K562 (cell line): Measurements from ENCODE around the gene RYR1. TPM values are rescaled to one million over a fixed set of nuclear protein-coding genes. Genes with fewer than 3 reads are reported as not detected.

Source experiments
- CTBP1 ChIP-seq: fragments of 450-650 bp; IDR thresholded peaks from 2 replicates; pipeline ENCODE4 v1.6.1; 2016; ENCODE audit warnings: borderline replicate concordance
- EHMT2 ChIP-seq: fragments of 450-650 bp; IDR thresholded peaks from 2 replicates; pipeline ENCODE4 v1.6.1; 2018; ENCODE audit warnings: antibody characterized with exemption
- FIP1L1 ChIP-seq: fragments of 200-400 bp; formaldehyde crosslinking; IDR thresholded peaks from 2 replicates; pipeline ENCODE4 v1.6.1; 2018; ENCODE audit warnings: mild to moderate bottlenecking, low read depth, low read length; ENCODE audit not compliant: poor library complexity, severe bottlenecking
- KDM4B ChIP-seq, 2 experiments: fragments of 450-650 bp in 1 of 2; sonication (generic) in 1 of 2; IDR thresholded peaks; 2 replicates each; pipeline ENCODE4 v1.6.1; 2016 to 2017; ENCODE audit warnings: borderline replicate concordance in 2 of 2, antibody characterized with exemption in 1 of 2, low read depth in 1 of 2, mild to moderate bottlenecking in 1 of 2
- KLF16 ChIP-seq: IDR thresholded peaks from 2 replicates; pipeline ENCODE4 v1.6.1; 2016; ENCODE audit warnings: antibody characterized with exemption
- MNT ChIP-seq, 2 experiments: fragments of 450-650 bp; conservative IDR thresholded peaks; 2 replicates each; pipeline ENCODE4 v1.6.1; 2017; ENCODE audit warnings: mild to moderate bottlenecking in 2 of 2, moderate library complexity in 2 of 2
- PHF8 ChIP-seq: fragments of 200-600 bp; sonication (generic); IDR thresholded peaks from 2 replicates; pipeline ENCODE4 v1.6.1; 2012; ENCODE audit warnings: mixed run types, mild to moderate bottlenecking, inconsistent platforms, low read length, moderate library complexity, borderline replicate concordance
- SMC3 ChIP-seq: conservative IDR thresholded peaks from 2 replicates; pipeline ENCODE4 v1.6.1; 2011; ENCODE audit warnings: low read depth, low read length, improper control_type of control experiment; ENCODE audit not compliant: insufficient read depth
- UBTF ChIP-seq, 2 experiments: IDR thresholded peaks; 2 replicates each; pipeline ENCODE4 v1.6.1; 2012; ENCODE audit warnings: improper control_type of control experiment in 2 of 2, low read depth in 2 of 2, low read length in 2 of 2, borderline replicate concordance in 1 of 2
- polyA plus RNA-seq, 8 experiments: library from polyadenylated mRNA; depleted of rRNA in 4 of 8; stranded (reverse) in 5 of 8; unstranded in 3 of 8; fragments of >200 nt; fragmentation: Nextera tagmentation in 2 of 8; fragmentation: Illumina TruSeq in 1 of 8; extraction: Ambion mirVana in 2 of 8; extraction: Trizol in 1 of 8; gene quantifications; 2 replicates each; pipeline versions ENCODE4 v1.2.1 to v1.2.3, GENCODE V29; 2011 to 2014; ENCODE audit warnings: inconsistent platforms in 1 of 8, missing spikeins in 1 of 8
- total RNA-seq, 7 experiments: library from RNA; depleted of rRNA in 6 of 7; stranded (reverse); fragments of >200 nt in 6 of 7; fragmentation: Illumina TruSeq in 2 of 7; extraction: Trizol in 2 of 7; gene quantifications; 2 replicates each; pipeline versions ENCODE4 v1.2.1 to v1.2.3, GENCODE V29; 2011 to 2021; ENCODE audit warnings: low replicate concordance in 1 of 7
- TF ChIP-seq, protein P1 (sequence below): fragments of 250-450 bp; sonication (Bioruptor Pico); IDR thresholded peaks from 2 replicates; pipeline ENCODE4 v1.9.0; 2021; ENCODE audit warnings: mild to moderate bottlenecking, inconsistent platforms

The RYR1 gene
- total and polyA plus RNA-seq, 9 of the 15 experiments (the other 6 are each of a cell fraction or from before 2014, with no cell fraction given), result 0.11 to 7.4 (median 3.7) TPM

DNA sequence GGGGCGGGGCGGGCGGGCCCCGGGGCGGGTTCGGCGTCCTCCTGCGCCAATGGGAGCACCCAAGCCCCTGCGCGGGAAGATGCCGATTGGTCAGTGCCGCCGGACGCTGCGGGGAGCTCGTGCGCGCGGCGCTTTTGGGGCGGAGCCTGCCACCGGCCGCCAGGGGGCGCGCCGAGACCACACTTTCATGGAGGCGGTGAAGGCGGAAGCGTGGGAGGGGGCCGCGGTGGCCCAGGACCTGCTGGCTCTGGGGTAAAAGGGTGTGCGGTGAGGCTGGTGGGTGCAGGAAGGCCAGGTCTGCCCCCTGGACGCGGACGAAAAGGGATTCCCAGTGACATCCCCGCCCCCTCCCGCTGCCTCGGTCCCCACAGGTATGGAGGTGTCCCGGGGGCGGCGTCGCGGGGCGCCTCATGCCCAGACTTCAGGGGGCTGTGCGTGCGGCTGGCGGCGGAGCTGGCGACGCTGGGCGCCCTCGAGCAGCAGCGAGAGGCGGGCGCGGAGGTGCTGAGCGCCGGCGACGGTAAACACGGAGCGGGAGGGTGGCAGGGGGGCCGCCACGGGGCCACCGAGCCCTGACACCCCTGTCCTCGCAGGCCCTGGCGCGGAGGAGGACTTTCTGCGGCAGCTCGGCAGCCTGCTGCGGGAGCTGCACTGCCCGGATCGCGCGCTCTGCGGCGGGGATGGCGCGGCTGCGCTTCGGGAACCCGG is 30.4 kb upstream of the RYR1 start, which contains the start of gene FAM98C (continued):
- TF ChIP-seq, protein P1, sequence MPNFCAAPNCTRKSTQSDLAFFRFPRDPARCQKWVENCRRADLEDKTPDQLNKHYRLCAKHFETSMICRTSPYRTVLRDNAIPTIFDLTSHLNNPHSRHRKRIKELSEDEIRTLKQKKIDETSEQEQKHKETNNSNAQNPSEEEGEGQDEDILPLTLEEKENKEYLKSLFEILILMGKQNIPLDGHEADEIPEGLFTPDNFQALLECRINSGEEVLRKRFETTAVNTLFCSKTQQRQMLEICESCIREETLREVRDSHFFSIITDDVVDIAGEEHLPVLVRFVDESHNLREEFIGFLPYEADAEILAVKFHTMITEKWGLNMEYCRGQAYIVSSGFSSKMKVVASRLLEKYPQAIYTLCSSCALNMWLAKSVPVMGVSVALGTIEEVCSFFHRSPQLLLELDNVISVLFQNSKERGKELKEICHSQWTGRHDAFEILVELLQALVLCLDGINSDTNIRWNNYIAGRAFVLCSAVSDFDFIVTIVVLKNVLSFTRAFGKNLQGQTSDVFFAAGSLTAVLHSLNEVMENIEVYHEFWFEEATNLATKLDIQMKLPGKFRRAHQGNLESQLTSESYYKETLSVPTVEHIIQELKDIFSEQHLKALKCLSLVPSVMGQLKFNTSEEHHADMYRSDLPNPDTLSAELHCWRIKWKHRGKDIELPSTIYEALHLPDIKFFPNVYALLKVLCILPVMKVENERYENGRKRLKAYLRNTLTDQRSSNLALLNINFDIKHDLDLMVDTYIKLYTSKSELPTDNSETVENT (CRISPR knock-in tag), result 0 out of 2 replicates have a peak, but pooled peaks have one; percentile 21
- TF ChIP-seq FIP1L1, result peak; percentile 96
- TF ChIP-seq MNT (conservative IDR thresholded peaks at IDR 0.05), result peak; percentile 80 to 90
- TF ChIP-seq CTBP1, result peak; percentile 82
- peak; percentile 83; the same call in 1 of the 2 replicates for TF ChIP-seq PHF8
- TF ChIP-seq EHMT2, result no peak
- TF ChIP-seq UBTF (IDR thresholded peaks at IDR 0.05; ENCODE audit: borderline replicate concordance in 1 of 2, low read depth in 2 of 2, low read length in 2 of 2), result peak; percentile 89 to 95
- 0 out of 4 replicates have a peak, but pooled peaks of 1 of the 2 experiments have one; percentile 33 for TF ChIP-seq KDM4B (IDR thresholded peaks at IDR 0.05; ENCODE audit: borderline replicate concordance in 2 of 2, low read depth in 1 of 2)
- peak; percentile 83; the same call in 1 of the 2 replicates for TF ChIP-seq SMC3
- TF ChIP-seq KLF16, result peak; percentile 57
